ENCODE data around the gene CASTOR1. TPM values are rescaled to one million over a fixed set of nuclear protein-coding genes. Genes with fewer than 3 reads are reported as not detected.

The CASTOR1 gene
- polyA plus RNA-seq, 4 donors: 8.7 to 15.9 (median 12.8) TPM

DNA sequence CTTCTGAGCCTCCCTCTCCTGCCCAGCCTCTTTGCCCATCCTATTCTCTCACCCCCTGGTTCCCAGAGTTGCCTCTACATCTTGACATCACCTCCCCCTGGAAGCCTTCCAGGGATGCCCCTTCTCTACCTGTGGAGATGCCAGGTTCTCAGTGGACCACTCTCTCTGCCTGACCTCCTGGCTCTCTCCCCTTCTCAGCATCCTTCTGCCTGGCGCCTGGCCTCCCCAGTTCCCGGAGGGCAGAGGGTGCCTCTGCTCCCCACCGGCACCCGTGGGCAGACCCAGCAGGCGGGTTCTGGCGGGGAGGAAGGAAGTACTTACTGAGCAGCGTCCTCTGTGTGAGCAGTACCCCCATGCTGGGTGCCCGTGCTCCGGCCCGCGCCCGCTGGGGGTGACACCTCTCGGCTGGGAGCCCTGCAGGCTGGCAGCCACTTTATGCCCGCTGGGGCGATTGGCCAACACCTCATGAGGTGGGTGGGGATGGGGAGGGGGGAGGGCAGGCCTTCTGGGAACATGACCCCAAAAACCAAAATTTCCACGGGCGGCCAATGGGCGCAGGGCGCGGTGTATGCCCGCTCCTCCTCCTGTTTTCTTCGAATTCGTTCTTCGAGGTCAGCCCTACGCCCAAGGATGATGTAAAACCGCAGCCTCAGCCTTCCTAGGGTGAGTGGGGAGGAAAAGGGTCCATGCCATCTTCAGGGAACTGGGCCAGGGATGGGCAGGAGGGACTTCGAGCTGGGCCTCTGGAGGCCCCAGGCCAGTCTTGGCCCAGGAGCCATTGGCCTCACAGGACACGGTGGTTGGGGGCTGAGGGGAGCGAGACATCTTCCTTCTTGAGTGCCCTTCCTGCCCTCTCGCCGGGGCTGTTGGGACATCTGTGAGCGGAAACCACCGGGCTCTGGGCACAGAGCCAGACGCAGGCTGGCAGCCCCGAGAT is 22.6 kb downstream of the CASTOR1 start, which contains the start of gene OSM:
OSM (minus strand) TSS at position 407 of the 937 bp plus-strand sequence; CDS start at position 355, 52 bp downstream.
- DNase-seq (ENCODE audit: low read depth in 4 of 4, low spot score in 2 of 4): no peak

DNA sequence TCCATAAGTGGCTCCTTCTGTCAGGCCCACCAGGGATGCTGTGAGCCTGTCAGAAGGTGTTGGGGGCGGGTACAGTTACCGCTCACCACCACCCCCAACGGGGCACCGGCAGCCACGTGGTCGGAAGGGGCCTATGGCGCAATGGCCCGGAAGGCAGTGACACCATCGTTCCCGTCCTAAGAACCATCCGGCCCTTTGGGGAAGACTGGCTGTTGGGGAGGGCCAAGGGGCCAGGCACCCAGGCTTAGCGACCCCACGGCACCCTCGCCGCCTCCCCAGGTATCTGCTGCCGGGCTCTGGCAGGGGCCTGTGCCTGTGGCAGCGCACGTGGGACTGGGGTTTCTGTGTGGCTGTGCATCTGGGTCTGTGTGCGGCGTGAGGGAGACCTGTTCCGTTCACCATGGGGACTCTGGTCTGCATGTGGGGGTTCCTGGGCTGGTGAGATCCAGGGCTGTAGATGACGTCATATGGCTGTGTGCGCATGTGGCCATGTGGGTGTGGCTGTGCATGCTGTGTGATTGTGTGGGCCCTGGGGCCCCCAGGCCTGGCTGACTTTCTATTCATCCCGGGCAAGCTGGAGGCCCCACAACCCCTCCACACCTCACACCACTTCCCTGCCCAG is 23.4 kb downstream of the CASTOR1 start:
- DNase-seq (ENCODE audit: low read depth in 4 of 4, low spot score in 2 of 4): no peak

DNA sequence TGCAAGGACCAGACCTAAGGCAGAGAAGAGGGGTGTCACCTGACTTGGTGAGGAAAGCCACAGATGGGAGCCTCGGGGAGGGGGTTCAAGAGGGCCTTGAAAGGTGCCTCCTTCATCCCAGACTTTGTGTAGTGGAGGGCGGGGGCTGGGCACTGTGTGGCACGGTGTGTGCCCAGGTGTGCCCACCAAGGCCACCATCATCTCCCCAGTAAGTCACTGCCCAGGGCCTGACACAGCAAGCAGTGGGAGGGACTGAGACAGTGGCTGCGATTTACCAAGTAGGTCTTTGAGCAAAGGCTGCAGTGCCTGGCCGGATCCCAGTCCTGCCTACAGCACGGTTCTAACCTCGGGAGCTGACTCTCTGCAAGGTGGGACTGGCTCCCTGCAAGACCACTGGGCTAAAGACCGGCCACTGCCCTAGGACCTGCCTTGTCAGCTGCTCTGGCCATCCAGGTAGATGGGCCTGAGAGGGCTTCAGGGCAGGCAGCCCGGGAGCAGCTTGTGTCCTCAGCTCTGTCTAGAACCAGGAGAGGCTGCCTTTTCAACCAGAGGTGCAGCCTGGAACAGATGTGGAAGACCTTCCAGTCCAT is 24.1 kb downstream of the CASTOR1 start:
- DNase-seq (ENCODE audit: low read depth in 4 of 4, low spot score in 2 of 4): no peak

DNA sequence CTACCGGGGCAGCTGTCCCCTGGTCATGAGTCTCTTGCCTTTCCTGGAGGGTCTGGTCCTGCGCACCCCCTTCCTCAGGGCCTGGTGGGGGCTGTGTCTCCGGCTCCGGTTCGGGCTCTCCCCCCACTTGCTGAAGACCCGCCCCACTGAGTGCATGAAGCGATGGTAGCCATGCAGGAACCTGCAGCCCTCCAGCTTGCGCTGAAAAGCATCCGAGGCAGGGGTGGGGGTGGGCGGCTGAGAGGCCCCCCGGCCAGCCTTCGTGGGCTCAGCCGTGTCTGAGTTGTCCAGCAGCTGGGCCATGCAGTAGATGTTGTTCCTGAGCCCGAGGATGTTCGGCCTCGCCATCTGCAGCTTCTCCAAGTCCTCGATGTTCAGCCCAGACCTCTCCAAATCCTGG is 25.4 kb downstream of the CASTOR1 start:
- no peak for DNase-seq (ENCODE audit: low read depth in 4 of 4, low spot score in 2 of 4)

DNA sequence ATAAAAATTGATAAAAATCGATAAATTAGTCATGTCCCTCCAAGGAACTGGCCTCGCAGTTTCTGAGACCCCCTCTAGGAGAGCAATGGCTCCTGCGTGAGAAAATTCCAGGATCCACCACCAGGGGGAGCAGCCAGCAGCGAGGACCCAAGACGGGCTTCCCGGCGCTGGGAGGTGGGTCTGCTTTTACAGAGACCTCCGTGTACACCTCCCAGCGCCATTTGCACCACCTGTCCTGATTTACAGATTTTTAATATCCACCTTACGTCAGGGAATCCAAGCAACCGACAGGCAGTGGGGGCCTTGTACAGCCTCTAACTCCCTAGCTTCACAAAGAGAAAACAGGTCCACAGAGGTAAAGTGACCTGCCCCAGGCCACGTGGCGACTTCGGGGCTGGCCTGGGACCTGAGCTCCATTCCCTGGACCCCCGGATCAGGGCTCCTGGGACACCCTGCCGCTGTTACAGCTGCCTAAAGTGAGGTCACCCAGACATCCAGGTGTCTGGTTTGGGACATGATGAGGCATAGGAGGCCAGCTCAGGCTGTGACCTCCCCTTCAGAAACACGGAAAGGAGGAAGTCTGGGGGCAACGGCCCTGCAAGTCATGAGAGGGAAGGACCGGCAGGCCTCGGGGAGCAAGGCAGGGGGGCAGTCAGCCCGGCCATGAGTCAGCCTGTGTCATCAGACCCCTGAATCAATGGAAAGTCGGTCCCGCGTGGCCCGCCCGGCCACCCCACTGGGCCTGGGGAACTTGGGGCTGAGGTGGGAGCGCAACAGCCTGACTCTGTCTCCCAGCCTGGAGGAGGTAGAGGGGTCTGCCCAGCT is 26.2 kb downstream of the CASTOR1 start:
- no peak for DNase-seq (ENCODE audit: low read depth in 4 of 4, low spot score in 2 of 4)

DNA sequence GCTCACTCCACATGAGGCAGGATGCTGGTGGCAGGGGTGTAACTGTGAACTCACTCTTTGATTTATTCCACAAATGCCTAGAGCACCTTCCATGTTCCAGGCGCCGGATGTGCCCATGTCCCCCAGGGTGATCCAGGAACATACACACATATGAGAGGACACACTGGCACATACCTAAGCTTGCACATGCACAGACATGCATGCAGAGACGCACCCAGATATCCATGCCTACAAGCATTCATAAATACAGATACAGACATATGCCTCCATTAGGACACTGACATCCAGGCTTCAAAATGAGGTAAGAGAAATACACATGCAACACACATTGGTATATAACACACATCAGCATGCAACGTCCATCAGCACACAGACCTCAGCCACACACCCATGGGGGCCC is 27.2 kb downstream of the CASTOR1 start:
- no peak for DNase-seq (ENCODE audit: low read depth in 4 of 4, low spot score in 2 of 4)

DNA sequence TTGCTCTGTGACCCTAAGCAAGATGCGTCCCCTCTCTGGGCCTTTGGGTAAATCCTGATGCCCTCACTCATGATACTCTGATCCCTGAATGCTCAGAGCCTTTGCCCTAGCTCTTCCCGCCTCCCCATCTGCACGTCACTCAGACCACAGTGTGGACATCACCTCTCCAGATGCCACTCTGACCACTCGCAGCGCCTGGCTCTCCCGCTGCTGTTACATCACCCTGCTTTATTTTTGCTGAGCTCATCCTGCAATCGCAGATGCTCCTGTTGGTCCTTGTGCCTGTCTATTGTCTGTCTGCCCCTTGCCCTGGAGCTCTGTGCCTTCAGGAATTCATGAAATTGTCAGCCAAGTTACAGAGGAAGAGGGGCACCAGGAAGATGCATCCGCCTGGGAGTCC is 28.2 kb downstream of the CASTOR1 start:
- no peak for DNase-seq (ENCODE audit: low read depth in 4 of 4, low spot score in 2 of 4)

DNA sequence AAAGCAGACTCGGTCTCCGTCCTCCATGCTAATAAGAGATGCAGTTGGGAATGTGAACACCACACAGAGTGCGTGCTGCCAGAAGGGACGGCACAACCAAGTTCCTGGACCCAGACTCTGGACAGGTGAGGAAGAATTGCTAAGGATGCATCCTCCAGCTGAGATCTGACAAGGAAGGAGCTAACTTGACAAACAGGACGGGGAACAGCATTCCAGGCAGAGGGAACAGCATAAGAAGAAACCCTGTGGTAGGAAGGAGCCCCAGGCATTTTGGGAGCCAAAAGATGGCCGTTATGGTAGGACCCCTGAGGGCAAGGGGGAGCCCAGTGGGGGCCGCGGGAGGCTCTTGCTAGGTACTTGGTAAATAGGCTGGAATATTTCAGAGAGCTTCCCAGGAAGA is 28.6 kb downstream of the CASTOR1 start:
- no peak for DNase-seq (ENCODE audit: low read depth in 4 of 4, low spot score in 2 of 4)

DNA sequence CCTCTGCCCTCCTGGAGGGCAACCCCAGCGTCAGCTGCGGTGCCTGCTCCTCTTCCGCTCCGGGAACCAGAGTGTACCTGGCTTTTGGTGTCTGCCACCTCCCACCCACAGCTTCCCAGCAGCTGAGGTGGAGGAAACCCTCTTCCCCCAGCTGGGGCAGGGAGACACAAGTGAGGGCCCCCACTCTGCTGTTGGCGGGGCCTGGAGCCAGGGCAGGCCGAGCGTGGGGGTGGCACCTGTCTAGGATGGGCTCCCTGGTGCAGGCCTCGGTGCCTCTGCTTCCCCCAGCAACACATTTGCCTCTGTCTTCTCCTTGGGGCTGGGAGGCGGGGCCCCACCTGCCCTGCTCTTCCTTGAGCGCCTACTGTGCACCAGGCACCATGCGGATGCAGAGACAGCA is 29.0 kb downstream of the CASTOR1 start:
- DNase-seq (ENCODE audit: low read depth in 4 of 4, low spot score in 2 of 4): no peak

DNA sequence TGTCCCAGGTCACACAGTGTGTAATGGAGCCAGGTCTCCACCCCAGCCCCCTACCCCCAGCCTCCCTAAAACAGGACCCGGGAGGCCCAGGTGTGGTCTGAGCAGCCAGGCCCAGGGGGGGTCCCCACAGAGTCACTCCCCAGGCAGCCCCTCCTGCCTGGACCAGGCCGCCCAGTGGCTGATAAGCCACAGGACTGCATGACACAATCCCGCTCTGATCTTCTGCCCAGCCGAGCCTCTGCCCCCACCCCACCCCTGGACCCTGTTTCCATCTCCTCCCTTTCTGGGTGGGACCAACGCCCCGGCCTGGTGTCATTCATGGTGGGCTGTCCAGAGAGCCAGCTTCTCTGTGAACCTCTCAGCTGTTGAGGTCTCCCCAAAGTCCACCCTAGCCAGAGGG is 35.0 kb downstream of the CASTOR1 start:
- no peak for DNase-seq (ENCODE audit: low read depth in 4 of 4, low spot score in 2 of 4)

DNA sequence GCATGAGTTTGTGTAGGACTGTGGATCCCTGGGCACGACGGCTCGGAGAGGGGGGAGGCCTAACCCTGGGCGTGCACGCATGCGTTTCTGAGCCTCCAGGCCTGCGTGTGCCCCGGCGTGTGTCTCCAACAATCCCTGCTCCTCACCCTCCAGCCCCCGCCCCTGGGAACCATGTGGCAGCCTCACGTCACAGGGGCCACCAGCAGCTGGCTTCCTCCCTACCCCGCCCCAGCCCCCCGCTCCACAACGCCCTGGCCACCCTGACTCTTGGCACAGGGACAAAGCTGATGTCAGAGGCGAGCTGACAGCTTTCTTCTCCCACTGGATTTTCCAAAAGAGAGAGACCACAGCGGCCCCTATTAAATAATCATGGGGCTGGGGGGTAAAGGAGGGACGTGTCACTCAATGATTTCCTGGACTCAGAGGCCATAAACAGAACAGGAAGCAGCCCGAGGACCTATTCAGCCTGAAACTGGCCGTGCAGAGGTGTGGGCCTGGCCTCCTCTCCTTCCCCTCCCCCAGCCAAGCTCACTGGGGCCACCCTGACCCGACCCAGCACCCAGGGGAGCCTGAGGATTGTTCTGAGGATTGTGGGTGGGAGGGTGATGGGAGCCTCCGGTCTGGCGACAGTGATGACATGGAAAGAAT is 36.0 kb downstream of the CASTOR1 start:
- no peak for DNase-seq (ENCODE audit: low read depth in 4 of 4, low spot score in 2 of 4)

DNA sequence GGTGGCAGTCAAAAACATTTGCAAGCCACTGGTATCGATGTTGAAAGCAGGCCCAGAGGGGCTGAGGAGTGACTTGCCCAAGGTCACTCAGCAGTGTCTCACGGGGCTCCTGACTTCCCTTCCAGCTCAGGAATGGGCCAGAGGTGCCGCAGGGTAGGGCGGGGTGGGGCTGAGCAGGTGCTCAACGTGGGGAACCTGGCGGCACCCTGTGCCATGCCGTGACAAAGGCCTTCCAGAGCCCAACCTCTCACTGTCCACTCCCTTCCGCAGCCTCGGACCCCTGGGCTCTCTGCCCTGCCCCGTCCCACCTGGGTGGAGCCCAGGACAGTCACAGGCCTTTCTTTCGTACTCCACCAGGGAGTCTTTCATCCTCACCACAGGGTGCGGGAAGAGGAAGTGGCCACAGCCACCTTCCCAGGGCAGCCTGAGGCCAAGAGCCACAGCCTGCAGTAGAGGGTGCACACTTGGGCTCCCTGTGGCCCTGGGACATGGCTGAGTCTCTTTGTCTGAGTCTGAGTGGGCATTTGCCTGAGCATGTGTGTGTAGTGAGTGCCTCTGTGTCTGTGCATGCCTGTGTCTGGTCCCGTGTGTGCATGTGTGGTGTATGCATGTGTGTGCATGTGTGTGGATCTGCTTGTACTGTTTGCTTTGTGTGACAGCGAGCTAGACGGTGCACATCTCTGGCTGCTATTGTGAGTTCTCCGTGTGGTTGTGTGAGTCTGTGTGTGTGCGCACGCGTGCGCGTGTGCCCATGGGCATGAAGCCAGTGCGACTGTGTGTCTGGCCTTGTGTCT is 36.7 kb downstream of the CASTOR1 start:
- no peak for DNase-seq (ENCODE audit: low read depth in 4 of 4, low spot score in 2 of 4)

DNA sequence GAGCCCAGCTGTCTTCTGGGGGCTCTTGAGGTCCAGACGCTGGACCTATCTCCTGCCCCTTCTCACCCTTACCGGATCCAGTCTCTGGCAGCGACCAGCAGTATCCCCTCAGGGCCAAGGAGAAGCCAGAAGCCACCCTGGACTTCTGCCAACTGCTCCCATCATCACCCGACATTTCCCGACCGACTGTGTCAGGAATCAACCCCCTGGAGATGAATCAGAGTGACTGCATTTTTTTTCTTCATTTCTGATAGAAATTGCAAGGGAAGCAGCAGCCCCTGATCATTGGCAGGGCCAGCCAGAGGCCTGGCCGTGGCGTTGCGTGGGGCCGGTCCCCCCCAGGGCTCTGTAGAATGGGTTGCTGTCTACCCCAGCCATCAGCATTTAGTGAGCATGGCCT is 37.6 kb downstream of the CASTOR1 start:
- DNase-seq (ENCODE audit: low read depth in 4 of 4, low spot score in 2 of 4): no peak

DNA sequence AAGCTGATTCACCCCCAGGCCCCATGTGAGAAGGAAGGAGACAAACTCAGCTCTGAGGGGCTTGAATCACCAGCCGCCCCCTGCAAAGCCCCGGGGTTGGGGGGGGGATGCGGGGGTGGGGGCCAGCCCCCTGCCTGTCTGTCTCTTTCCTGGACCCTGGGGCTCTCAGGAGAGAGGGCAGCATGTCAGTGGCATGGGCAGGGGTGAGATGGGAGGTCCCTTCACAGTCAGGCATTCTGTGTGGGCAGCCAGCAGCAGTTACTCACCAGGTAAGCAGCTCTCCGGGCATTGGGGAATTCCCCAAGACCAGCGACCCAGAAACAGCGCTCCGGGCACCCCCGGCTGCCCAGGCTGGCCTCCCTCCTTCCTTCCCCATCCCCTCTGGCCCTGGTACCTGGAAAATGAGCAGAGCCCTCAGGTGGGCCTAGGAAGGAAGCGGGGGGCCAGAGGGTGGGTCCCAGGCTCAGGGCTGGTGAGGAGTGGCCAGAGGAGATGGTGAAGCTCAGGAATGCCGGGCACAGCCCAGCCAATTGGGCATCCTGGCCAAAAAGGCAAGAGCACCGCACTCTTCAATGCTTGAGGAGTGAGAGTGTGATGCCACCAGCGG is 38.5 kb downstream of the CASTOR1 start:
- DNase-seq (ENCODE audit: low read depth in 4 of 4, low spot score in 2 of 4): no peak

DNA sequence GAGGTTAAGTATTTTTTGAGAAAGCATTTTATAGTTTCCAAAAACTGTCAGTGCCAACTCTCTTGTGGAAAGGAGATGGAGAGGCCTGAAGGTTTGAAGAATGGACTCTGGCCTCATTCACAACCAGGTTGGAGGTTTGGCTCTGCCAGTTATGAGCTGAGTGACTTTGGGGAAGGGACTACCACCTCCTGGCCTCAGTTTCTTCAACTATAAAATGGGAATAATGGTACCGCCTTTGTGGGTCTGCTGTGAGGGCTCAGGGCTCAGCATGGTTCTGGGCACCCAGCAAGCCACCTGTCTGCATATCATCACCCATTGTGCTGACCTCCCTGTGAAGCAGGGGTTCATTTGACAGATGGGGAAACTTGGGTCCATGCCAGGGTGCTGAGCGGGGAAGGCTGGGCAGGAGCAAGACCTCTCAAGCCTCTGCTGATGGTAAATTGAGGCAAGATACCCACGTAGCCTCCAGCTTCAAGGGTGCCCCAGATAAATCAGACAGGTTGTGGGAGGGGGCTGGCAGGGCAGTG is 39.2 kb downstream of the CASTOR1 start:
- no peak for DNase-seq (ENCODE audit: low read depth in 4 of 4, low spot score in 2 of 4)

DNA sequence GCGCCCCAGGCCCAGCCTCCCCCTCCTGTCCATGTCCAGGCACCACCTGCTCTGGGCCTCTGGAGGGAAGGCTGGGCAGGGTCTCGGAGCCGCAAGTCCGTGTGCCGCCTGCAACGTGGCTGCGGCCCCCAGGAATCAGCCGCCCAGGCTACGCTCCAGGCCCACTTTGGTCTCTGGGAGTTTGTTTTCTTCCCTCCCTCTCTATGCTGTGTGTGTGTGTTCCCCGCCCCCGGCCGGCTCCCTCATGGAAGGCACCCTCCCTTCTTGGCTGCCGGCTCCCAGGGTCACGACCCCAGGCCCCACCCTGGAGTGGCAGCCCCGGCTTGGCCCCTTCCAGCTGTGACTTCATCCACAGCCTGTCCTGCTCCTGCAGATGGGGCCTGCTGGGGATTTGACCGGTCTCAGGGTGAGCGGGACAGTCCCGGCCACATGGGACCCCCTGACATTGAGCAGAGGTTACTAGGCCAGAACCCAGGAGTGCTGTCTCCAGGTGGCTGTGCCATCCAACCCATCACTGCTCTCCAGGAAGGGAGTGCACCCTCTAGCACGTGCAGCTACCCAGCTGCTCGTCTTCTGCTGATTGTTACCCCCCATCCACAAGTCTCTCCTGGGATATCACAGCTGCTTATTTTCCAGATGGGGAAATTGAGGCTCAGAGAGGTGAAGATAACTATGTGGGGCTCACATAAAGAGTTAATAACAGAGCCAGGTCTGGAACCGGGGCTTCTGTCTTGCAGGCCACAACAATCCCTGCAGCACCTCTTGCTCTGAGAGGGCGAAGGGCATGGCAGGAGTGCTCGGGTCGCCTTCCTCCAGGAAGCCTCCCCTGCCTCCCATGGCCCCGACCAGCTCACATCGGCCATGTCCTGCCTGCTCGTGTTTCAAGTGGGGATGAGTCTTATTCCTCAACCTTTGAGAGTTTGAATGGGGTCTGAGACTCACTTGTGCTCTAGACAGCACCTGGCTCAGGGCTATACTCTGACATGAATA is 40.0 kb downstream of the CASTOR1 start:
- DNase-seq (ENCODE audit: low read depth in 4 of 4, low spot score in 2 of 4): no peak

DNA sequence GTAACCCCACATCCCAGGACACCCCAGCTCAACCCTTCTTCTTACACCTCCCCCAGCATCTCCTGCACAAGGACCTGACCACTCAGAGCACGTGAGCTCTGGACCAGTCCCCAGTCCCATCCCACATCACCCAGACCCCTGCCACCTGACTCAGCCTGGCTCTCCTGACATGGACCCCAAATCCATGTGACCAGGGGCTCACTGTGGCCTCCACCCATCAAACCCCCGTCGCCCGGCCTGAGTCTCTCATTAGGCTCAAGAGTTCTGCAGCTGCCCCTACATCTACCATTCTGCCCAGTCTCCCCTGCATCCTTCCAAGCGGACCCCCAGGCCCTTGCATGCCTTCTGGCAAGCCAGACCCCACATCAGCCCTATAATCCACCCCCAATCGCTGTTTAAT is 40.8 kb downstream of the CASTOR1 start:
- DNase-seq (ENCODE audit: low read depth in 4 of 4, low spot score in 2 of 4): no peak

DNA sequence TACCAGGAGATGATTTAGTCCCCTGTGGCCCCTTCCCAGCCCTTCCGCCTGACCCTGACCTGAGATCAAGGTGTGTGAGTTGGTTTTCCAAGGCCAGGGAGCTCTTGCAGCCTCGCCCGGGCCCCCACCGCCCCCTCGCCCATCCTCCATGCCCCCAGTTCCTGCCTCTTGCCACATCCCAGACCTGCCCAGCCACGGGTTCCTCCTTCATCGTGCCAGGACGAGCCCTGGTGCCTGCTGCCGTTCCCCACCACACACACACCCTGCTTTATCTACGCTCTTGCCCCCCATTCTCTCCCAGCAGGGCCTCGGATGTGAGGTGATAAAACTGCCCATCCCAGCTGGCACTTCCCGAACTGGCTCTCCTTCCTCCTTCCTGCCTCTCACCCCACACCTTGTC is 41.3 kb downstream of the CASTOR1 start:
- DNase-seq (ENCODE audit: low read depth in 4 of 4, low spot score in 2 of 4): no peak

All from left renal cortex interstitium (tissue), 4 donors.